SU-DHL-6 (cell line): ENCODE data around the gene ALDH4A1.

Experiments
- H2AFZ ChIP-seq: fragments of 200-600 bp; sonication (generic); 2 replicates; pipeline ENCODE4 v1.6.1; 2014; ENCODE audit warnings: low read depth, mild to moderate bottlenecking, moderate library complexity, mixed read lengths, antibody characterized with exemption, low read length; ENCODE audit not compliant: severe bottlenecking
- H3F3A ChIP-seq: fragments of 200-600 bp; shearing (Covaris generic); 2 replicates; pipeline ENCODE4 v1.6.0; 2016; ENCODE audit warnings: antibody characterized with exemption, mild to moderate bottlenecking; ENCODE audit not compliant: insufficient read depth
- H3K27ac ChIP-seq: fragments of 200-600 bp; sonication (generic); 2 replicates; pipeline ENCODE4 v1.5.1; 2016; ENCODE audit warnings: low read depth, mild to moderate bottlenecking, low read length, moderate library complexity, mixed read lengths
- H3K27me3 ChIP-seq: fragments of 200-600 bp; sonication (generic), shearing (Covaris generic); 2 replicates; pipeline ENCODE4 v1.6.0; 2014; ENCODE audit warnings: mild to moderate bottlenecking, low read length
- H3K36me3 ChIP-seq: fragments of 200-600 bp; sonication (generic); 2 replicates; pipeline ENCODE4 v1.6.1; 2014; ENCODE audit warnings: mild to moderate bottlenecking, low read length, mixed read lengths
- H3K4me2 ChIP-seq: fragments of 300-600, 200-600 bp; shearing (Covaris generic), sonication (generic); 2 replicates; pipeline ENCODE4 v1.6.0; 2014; ENCODE audit warnings: low read length, low read depth, mild to moderate bottlenecking; ENCODE audit not compliant: poor library complexity, severe bottlenecking
- H3K4me3 ChIP-seq: fragments of 200-600 bp; sonication (generic); 2 replicates; pipeline ENCODE4 v1.5.1; 2014; ENCODE audit warnings: antibody characterized with exemption, low read length, mild to moderate bottlenecking, mixed read lengths; ENCODE audit not compliant: insufficient read depth, poor library complexity, severe bottlenecking
- H3K79me2 ChIP-seq: fragments of 200-600 bp; sonication (generic); 2 replicates; pipeline ENCODE4 v1.6.1; 2014; ENCODE audit warnings: mild to moderate bottlenecking, low read length, moderate library complexity; ENCODE audit not compliant: insufficient read depth
- H3K9ac ChIP-seq: fragments of 200-600 bp; sonication (generic); 2 replicates; pipeline ENCODE4 v1.7.0; 2014; ENCODE audit warnings: mild to moderate bottlenecking, low read length
- H3K9me2 ChIP-seq: fragments of 200-600 bp; sonication (generic); replicated peaks from 2 replicates; pipeline ENCODE4 v1.6.1; 2014; ENCODE audit warnings: low read length; ENCODE audit not compliant: insufficient read depth
- H3K9me3 ChIP-seq: fragments of 200-600 bp; sonication (generic); 2 replicates; pipeline ENCODE4 v1.6.1; 2014; ENCODE audit warnings: low read length, mixed read lengths; ENCODE audit not compliant: insufficient read depth
- H4K20me1 ChIP-seq: fragments of 200-600 bp; sonication (generic); 2 replicates; pipeline ENCODE4 v1.6.1; 2014; ENCODE audit warnings: low read depth, mild to moderate bottlenecking, antibody characterized with exemption, low read length, moderate library complexity, mixed read lengths
- CTCF ChIP-seq: fragments of 200-600 bp; sonication (generic); IDR thresholded peaks from one replicate; pipeline ENCODE4 v1.5.1; 2017; ENCODE audit warnings: antibody characterized with exemption, mild to moderate bottlenecking, low read length, moderate library complexity; ENCODE audit not compliant: insufficient read depth, poor library complexity, severe bottlenecking
- EZH2phosphoT487 ChIP-seq: fragments of 200-600 bp; sonication (generic), shearing (Covaris generic); conservative IDR thresholded peaks from 2 replicates; pipeline ENCODE4 v1.6.1; 2018; ENCODE audit warnings: mild to moderate bottlenecking, antibody characterized with exemption, low read length, moderate library complexity, mixed read lengths

ALDH4A1 gene

DNA sequence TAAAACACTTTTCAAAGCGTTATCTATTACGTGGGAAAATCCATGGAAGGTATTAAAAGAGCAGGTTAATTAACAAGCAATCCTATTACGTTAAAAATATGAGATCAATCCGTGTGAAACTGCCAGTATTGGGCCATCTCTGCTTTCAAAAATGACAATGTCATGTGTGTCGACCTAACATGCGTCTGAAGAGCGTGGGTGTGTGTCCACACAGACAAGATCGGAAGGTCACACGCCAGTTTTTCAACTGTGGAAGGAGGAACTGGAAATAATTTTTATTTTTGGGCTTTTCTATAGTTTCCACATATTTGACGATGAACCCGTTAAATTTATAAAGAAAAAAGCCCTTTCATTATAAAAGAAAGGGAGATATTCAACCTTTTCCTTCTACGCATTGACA, 17.6 kb upstream of the ALDH4A1 start:
- Histone ChIP-seq H3K4me2 (no peak overlapping the region), H3F3A (no peaks in the 10 kb centered on the region), H2AFZ (no peak overlapping the region), H3K9me2 (no peaks in the 10 kb centered on the region), H4K20me1 (no peaks in the 10 kb centered on the region), H3K27me3 (no peaks in the 10 kb centered on the region), H3K9ac (no peak overlapping the region), H3K79me2 (no peaks in the 10 kb centered on the region), H3K36me3 (no peaks in the 10 kb centered on the region), H3K27ac (no peak overlapping the region), H3K9me3 (no peaks in the 10 kb centered on the region), H3K4me3 (no peak overlapping the region)
- TF ChIP-seq EZH2phosphoT487 (no peak), CTCF (no peak)

DNA sequence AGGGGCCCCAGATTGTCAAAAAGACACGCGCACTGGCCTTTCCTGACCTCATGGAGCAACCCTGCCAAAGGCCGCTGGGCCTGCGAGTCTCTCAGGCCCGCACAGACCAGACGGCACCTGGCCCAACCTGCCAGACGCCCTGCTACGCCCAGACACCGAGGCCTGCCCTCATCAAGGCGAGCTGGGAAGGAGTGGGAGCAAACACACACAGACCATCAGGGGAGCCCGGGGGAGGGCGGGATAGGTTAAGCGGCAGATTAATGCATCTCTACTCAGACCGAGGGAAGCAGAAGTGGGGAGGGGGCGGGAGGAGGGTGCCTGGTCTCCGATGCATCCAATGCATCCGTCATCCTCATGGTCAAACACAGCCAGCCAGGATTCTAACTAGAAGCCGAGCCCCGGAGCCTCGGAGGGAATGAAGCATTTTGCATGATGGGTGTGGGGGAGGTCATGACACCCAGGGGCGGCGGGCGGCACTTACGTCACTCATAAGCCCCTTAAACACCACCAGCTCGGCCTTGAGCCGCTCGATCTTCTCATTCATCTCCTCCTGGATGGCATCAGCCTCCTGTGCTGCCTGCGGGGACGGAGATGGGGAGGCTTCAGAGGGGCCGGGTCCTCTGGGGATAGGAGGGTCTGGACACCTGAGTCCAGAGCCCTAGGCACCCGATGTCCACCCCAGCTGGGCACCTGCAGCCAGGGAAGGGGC, 17.0 kb upstream of the ALDH4A1 start:
- Histone ChIP-seq H2AFZ (no peak overlapping the region), H4K20me1 (no peaks in the 10 kb centered on the region), H3K27ac (no peak overlapping the region), H3K36me3 (no peaks in the 10 kb centered on the region), H3K4me2 (no peak overlapping the region), H3K79me2 (no peaks in the 10 kb centered on the region), H3K27me3 (no peaks in the 10 kb centered on the region), H3K9me2 (no peaks in the 10 kb centered on the region), H3K9ac (no peak overlapping the region), H3K9me3 (no peaks in the 10 kb centered on the region), H3F3A (no peaks in the 10 kb centered on the region), H3K4me3 (no peak overlapping the region)
- TF ChIP-seq EZH2phosphoT487 = no peak
- no peak for TF ChIP-seq CTCF

DNA sequence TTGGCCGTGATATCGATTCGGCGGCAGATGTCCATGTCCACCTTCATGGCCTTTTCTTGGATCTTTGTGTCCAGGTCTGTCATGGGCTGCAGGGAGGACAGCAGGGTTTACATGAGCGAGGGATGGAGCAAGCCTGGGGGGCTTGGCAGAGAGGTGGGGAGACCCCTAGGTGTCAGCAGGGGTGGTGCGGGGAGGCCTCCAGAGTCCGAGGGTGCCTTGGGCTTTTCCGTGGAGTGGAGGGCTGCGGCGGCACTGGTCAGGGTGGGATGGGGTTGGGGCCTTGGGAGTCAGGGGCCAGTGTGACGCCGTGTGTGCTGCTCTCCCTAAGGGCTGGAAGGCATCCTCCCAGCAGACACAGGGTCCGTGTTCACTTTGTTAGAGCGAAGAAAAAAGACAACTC, 16.1 kb upstream of the ALDH4A1 start:
- Histone ChIP-seq H3K27ac (no peak overlapping the region), H3K9me3 (no peaks in the 10 kb centered on the region), H3K27me3 (no peaks in the 10 kb centered on the region), H4K20me1 (no peaks in the 10 kb centered on the region), H3K9me2 (no peaks in the 10 kb centered on the region), H3K9ac (no peak overlapping the region), H3K36me3 (no peaks in the 10 kb centered on the region), H3K79me2 (no peaks in the 10 kb centered on the region), H3K4me2 (no peak overlapping the region), H2AFZ (no peak overlapping the region), H3F3A (no peaks in the 10 kb centered on the region), H3K4me3 (no peak overlapping the region)
- TF ChIP-seq CTCF = no peak
- no peak for TF ChIP-seq EZH2phosphoT487
